ENCODE results near the gene AATF.

AATF gene

DNA sequence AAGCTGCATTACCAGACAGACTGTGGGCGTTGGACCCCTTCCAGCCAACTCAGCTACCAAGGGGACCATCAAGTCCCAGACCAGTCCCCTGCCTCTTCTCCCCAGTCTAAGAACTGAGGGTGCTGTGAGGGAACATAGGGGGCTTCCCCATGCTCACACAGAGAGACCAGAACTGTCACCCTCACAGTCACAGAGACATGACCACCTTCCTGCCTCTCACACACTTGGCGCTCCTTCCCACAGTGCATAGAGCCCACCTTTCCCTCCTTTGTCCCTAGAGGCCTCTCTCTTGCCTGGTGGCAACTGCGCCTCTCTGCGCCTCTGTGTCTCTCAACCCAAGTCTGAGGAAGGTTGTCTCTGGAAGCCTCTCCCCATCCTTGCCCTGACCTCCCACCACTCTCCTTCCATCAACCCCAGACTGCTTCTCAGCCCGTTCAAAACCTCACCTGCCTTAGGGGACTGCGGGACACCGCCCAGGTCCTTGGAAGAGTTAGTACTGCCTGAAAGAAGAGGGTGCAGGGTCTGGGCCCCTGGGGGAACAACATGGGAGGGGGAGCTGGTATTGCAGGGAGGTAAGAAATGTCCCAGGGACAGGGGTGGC, 17.6 kb upstream of the AATF start:
- DNase-seq, result no peak

DNA sequence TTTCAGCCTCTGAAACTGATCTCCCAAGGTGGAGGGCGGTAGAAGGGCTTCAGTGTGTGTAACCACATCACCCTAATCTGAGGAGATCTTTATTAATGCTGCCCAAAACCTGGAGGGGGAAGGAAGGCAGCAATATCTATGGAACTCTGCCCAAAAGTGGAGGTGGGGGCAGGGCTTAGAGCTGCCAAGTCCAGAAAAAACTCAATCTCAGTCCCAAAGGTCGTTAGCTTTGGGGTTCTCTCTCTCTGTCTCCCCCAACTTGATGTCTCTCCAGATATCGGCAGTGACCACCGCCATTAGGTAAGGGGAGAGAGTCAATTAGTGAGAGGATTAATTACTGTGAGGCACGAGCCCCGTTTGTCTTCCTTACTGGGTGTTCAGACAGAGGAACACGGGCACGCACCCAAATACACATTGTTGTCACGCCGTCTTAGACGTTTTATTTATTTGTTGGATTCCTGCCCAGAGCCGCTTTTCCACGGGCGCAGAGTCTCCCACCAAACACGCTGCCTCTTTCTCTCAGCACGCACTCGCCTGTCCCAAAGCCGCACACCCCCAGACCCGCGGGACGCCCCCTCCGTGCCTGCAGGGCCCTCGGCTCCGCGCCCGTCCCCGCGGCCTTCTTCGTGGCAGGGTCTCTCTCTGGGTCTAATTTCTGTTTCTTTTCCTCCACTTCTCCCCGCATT, 16.9 kb upstream of the AATF start:
- no peak for DNase-seq

DNA sequence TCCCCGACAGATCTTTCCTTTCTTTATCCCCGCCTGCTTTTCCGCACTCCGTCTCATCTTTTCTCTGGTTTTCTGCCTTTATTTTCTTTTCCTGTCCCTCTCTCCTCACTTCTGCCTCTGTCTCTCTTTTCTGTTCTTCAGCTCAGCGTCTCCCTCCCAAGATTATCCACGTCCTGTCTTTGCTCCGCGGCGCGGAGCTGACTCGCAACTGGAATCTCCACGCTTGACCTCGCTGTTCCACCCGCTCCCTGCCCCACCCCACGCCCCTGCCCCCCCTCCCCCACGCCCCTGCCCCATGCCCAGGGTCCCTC, 16.4 kb upstream of the AATF start:
- DNase-seq, result no peak

GRCh38 chr17:36932694-36933511, 15.9 kb upstream of the AATF start:
- DNase-seq, result no peak

DNA sequence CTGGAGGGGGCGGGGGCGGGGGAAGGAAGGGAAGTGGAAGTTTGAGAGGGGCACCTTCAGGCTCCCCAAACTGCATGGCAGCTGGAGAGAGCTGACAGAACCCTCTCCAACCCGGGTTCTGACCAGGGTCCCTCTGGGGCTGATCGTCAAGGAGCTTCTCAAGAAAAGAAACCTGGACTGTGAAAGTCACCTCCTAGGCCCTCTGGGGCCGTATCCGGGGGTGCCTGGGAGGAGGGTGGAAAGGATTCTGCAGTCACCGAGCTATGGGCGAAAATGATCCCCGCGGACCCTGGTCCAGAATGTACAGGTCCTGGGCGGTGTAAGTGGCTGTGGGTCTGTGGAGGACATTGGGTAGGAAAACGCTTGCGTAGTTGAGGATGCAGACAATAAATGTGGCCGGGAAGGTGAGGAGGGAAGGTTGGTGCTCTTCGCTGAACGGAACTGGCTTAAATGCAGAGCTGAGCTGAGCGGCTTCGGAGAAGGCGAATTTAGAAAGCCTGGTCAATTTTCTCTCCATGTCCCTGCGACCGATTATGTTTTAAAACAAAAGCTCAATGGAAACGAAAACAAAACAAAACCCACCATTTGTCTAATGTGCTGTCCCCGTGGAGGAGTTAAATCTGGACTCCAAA, 15.1 kb upstream of the AATF start:
- peak; percentile 33 for DNase-seq

DNA sequence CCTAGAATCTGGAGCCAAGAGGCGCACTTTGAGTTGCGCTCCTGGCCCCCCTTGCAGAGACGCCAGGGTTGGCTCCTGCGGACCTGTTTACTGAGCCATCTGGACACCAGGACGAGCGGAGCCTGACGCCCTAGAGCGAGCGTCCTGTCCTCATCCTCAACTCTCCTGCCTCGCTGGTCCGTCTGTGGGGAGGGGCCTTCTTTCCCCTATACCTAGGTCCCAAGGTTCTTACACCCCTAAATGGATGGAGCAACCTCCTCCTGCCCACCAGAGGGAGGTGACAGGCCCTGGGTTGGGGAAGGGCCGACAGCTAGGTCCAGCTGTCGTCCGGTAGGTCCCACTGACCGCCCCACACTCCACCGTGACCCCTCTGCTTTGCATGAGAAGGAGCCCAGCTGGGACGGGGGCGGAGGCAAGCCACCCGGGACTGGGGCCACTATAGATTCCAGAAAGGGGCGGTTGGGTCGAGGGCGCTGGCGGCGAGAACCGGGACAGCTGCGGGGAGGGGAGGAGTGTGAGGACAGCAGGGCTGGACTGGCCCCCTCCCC, 14.5 kb upstream of the AATF start:
- DNase-seq, result no peak

DNA sequence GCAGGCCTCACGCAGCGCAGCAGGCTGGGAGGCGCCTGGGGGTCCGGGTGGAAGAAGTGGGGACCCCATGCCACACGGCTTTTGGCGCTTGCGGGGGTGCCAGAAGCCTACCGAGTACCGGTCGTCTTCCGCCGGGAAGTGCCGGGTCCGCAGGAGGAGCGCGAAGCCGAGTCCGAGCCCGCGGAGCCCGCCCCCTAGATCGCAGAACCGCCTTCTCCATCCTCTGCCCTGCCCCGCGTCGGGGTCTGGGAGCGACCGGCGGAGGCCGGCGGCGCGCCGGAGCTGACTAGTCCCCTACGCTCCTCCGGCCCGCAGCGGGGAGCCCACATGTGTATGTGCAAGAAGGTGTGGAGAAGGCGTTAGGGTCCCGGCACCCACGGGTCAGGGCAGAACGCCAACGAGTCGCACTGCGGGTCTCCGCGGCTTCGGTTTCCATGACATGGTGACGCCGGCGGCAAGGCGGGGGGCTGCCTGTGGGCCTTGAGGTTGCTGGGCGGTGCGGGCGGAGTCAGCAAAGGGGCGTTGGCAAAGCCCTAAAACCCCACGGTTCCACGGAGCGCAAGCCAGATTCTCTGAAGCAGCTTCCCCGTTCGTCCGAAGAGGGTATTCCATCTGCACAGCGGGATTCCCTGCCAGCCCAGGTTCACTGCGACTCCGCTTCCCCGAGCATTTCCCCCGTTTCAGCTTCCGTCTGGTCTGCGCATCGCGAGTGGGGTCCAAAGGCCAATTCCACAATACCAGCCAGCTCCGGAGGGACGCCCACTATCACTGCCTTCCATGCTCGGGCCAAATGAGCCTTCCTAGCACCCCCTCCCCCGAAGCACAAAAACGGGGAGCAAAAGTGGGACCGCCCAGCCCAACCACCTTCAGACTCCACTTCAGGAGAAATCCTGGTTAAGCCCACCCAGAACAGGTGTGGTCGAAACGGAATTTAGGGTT, 13.8 kb upstream of the AATF start:
- no peak for DNase-seq

DNA sequence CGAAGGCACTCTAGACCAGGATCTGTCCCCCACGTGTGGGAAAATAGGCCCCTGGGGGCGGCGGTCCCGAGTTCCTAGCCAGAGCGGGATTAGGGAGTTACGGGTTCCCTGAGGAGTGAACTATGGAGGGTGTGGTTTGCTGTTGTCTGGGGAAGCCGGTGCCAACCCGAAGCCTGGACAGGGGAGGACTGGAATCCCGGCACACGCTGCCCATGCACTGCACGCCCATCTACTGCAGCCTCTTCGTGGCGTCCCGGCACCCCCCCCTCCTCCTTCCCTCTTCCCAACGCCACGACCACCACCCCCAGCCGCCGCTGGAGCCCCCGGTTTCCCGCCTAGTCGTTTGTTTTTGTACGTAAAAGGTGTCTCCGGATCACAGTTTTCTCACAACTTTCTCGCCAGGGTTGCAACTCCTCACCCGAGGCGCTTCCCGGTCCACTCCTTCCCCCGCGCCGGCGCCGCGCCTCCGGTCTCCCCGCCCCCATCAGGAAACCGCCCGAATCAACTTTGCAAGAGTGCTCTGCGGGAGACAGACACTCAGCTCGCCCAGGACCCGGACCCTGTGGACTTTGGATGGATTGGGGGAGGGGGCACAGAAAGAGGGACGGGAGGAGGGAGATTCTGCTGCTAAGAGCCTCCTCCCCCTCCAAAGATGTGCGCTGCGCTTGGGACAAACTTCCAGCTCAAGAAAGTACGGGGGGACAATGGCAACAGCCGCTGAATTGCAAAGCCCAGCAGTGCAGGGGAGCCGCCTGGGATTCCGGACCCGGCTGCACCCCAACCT, 12.9 kb upstream of the AATF start:
- peak; percentile 9 for DNase-seq

- DNase-seq, result peak; percentile 55
These were observed 12.2 kb upstream of the AATF start for GRCh38 chr17:36936455-36937000.

GRCh38 chr17:36937001-36937958, 11.5 kb upstream of the AATF start, which contains the start of gene LHX1:
Gene LHX1, plus strand, starts transcription at chr17:36937475. Its CDS starts 723 bp downstream, at chr17:36938198.
- DNase-seq, result peak; percentile 16

GRCh38 chr17:36937959-36938565, 10.7 kb upstream of the AATF start:
- DNase-seq, result no peak

GRCh38 chr17:36938566-36939051, 10.1 kb upstream of the AATF start:
- no peak for DNase-seq

DNA sequence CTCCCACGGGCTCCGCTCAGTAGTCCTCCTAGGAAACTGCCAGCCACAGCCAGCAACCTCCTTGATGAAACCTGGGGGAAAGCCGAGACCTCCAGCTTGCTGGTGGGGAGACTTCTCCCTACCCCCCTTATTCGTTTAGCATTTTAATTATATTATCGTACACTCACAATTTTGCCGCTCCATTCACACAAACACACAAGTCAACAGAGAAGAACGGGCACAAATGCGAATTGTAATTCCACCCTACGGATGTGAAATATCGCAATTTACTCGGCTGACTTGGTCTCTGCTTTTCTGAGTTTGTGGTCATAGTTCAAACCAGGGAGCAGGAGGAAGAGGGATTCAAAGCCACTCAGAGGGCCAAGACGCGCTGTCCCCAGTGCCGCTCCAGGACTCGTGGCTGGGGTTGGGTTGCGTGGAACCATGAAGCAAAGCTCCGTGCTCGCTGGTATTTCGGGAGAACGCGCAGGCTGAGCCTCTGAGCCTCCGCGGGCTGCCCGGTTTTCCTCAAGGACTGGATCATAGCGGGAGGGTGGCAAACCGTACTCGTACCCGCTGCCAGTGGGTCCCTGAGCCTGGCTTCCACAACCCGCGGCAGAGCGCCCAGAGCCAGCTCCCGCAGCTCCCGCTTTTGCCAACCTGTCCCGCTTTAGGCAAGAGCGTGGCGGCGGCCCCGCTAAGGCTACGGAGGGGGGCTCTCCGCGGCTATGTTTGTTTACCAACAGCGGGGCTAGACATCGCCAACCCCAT, 9.5 kb upstream of the AATF start:
- DNase-seq, result no peak

DNA sequence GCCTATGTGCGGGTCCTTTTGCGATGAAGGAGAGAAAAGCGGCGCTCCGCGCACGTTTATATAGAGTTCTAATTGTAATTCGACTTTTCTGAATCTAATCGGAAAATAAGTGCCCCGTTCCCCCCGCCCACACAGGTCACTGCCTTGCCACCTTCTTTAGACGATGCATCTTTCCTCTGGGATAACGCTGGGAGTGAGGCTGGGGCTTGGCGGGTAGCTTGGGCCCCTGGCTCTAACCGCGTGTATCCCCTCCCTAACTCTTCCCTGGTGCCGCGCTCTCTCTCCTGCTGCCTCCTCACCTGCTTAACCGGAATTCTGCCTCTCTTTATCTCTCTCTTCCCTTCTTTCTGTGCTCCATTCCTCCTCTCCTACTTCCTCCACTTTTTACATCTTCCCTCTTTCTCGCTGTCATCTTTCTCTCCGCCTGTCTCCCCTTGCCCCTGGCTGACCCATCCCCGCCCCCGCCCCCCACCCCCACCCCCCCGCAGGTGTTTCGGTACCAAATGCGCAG, 8.9 kb upstream of the AATF start:
- DNase-seq, result no peak

- no peak for DNase-seq
These were observed 8.2 kb upstream of the AATF start for GRCh38 chr17:36940313-36941264.

- DNase-seq, result no peak
These were observed 7.3 kb upstream of the AATF start for GRCh38 chr17:36941265-36942010.
